Measurements from ENCODE around the gene SLC35G6.

GRCh38 chr17:7497228-7497627 is 16.0 kb downstream of the SLC35G6 start:
- TF ChIP-seq POLR2A (IDR thresholded peaks at IDR 0.05) (no peak), CTCF (IDR thresholded peaks at IDR 0.05) (no peak)
